ENCODE measurements around the gene TSHR. TPM values are rescaled to one million over a fixed set of nuclear protein-coding genes. Genes with fewer than 3 reads are reported as not detected.

Gene TSHR
- total RNA-seq, 1 experiment from 2014 or later: not detected

- Histone ChIP-seq H2BK15ac (ENCODE audit: low read depth, low read length) (no peak overlapping the region), H3K9ac (ENCODE audit: extremely low read depth, insufficient read length, low read length) (no peak overlapping the region), H3K23ac (ENCODE audit: insufficient read length, low read depth, low read length) (no peak overlapping the region), H3K79me2 (ENCODE audit: insufficient read depth, low read length) (no peaks in the 10 kb centered on the region), H3K4me1 (ENCODE audit: insufficient read depth, low read length) (no peaks in the 10 kb centered on the region), H2BK20ac (ENCODE audit: low read depth, low read length, poor library complexity, severe bottlenecking) (no peak overlapping the region), H2BK5ac (ENCODE audit: insufficient read length, low read length) (no peak overlapping the region), H3K27me3 (ENCODE audit: insufficient read depth, low read length) (no peaks in the 10 kb centered on the region), H4K91ac (ENCODE audit: insufficient read length, low read depth, low read length) (no peak overlapping the region), H4K8ac (replicated peaks; ENCODE audit: insufficient read length, low read depth, low read length) (no peak overlapping the region), H2BK12ac (ENCODE audit: insufficient read length, low read depth, low read length) (no peak overlapping the region), H3K27ac (ENCODE audit: insufficient read length, low read depth, low read length) (no peak overlapping the region), H2AK5ac (ENCODE audit: insufficient read length, low read length) (no peak overlapping the region), H3K9me3 (ENCODE audit: control insufficient read depth, low read depth, low read length) (no peaks in the 10 kb centered on the region), H3K23me2 (ENCODE audit: insufficient read length, low read depth, low read length, poor library complexity, severe bottlenecking) (no peaks in the 10 kb centered on the region), H3K56ac (ENCODE audit: insufficient read length, low read depth, low read length) (no peak overlapping the region), H3K4me2 (ENCODE audit: insufficient read depth, insufficient read length, low read length) (no peak overlapping the region), H3K18ac (ENCODE audit: insufficient read length, low read depth, low read length) (no peak overlapping the region), H3K79me1 (ENCODE audit: insufficient read depth, low read depth, low read length, poor library complexity, severe bottlenecking) (no peaks in the 10 kb centered on the region), H3T11ph (ENCODE audit: low read length) (no peak overlapping the region), H4K20me1 (ENCODE audit: control insufficient read depth, insufficient read depth, insufficient read length) (no peaks in the 10 kb centered on the region), H2AFZ (ENCODE audit: low read length) (no peak overlapping the region), H3K4ac (ENCODE audit: low read depth, low read length) (no peak overlapping the region), H3K14ac (ENCODE audit: insufficient read depth, low read length) (no peak overlapping the region), H2BK120ac (ENCODE audit: low read depth, low read length, poor library complexity, severe bottlenecking) (no peak overlapping the region), H4K5ac (ENCODE audit: insufficient read length, low read depth, low read length) (no peak overlapping the region)
- Mint-ChIP-seq H3K27me3 (ENCODE audit: low read depth) (no peaks in the 10 kb centered on the region), H3K4me1 (no peaks in the 10 kb centered on the region), H3K4me3 (no peak overlapping the region), H3K36me3 (ENCODE audit: insufficient read depth in 1 of 3, low read depth in 3 of 3) (peaks cover 9 to 34% (median 21%) of the 10 kb centered on the region in 3 experiments), H3K9me3 (no peaks in the 10 kb centered on the region), H3K27ac (no peak overlapping the region; a peak in 1 of 7 replicates)
- no peak for TF ChIP-seq CTCF (conservative IDR thresholded peaks at IDR 0.05)
- no peak for DNase-seq
- WGBS (ENCODE audit: extremely low coverage, insufficient read length, low lambda C conversion rate): no CpG with 5 or more reads among the region's 1 CpG
Measured at GRCh38 chr14:81177225-81177624, 221.8 kb downstream of the TSHR start.

All from H9 (cell line).